SK-N-SH treated with all-trans-retinoic acid at 6 μM for 48 hours (cell line): ENCODE results near the gene MED27.

Source experiments
- ATAC-seq: fragments of 200-7000 bp; cut with Tn5 transposase; 3 replicates; pipeline ENCODE4 v1.9.1; 2020; ENCODE audit warnings: mild to moderate bottlenecking, moderate library complexity
- ARNTL ChIP-seq: fragments of 450-650 bp; formaldehyde crosslinking; IDR thresholded peaks from 2 replicates; pipeline ENCODE4 v1.5.0; 2020; ENCODE audit warnings: low read depth, mild to moderate bottlenecking, moderate library complexity, borderline replicate concordance
- BACH2 ChIP-seq: fragments of 250-450 bp; sonication (Bioruptor Pico); IDR thresholded peaks from 2 replicates; pipeline ENCODE4 v1.9.0; 2021; ENCODE audit warnings: mild to moderate bottlenecking, borderline replicate concordance
- CREB5 ChIP-seq: fragments of 250-450 bp; sonication (Bioruptor Pico); IDR thresholded peaks from 2 replicates; pipeline ENCODE4 v1.5.1; 2020; ENCODE audit warnings: low read depth, mild to moderate bottlenecking, moderate library complexity
- CSDC2 ChIP-seq: fragments of 250-450 bp; sonication (Bioruptor Pico); IDR thresholded peaks from 2 replicates; pipeline ENCODE4 v1.5.0; 2020; ENCODE audit warnings: mild to moderate bottlenecking, moderate library complexity
- ESRRG ChIP-seq: fragments of 250-450 bp; sonication (Bioruptor Pico); IDR thresholded peaks from 2 replicates; pipeline ENCODE4 v1.6.1; 2021; ENCODE audit warnings: mild to moderate bottlenecking
- GLIS3 ChIP-seq: fragments of 250-450 bp; sonication (Bioruptor Pico); IDR thresholded peaks from 2 replicates; pipeline ENCODE4 v1.5.0; 2020; ENCODE audit warnings: mild to moderate bottlenecking, moderate library complexity
- ISL1 ChIP-seq: fragments of 250-450 bp; sonication (Bioruptor Pico); IDR thresholded peaks from 2 replicates; pipeline ENCODE4 v2.1.2; 2022; ENCODE audit warnings: mild to moderate bottlenecking, moderate library complexity
- OSR1 ChIP-seq: fragments of 250-450 bp; sonication (Bioruptor Pico); IDR thresholded peaks from 2 replicates; pipeline ENCODE4 v1.8.0; 2022; ENCODE audit warnings: moderate library complexity, mild to moderate bottlenecking, inconsistent platforms
- PATZ1 ChIP-seq: fragments of 250-450 bp; sonication (Bioruptor Pico); IDR thresholded peaks from 2 replicates; pipeline ENCODE4 v1.8.0; 2020; ENCODE audit warnings: mild to moderate bottlenecking, moderate library complexity, borderline replicate concordance
- PPARA ChIP-seq: fragments of 250-450 bp; sonication (Bioruptor Pico); IDR thresholded peaks from 2 replicates; pipeline ENCODE4 v1.5.0; 2020; ENCODE audit warnings: mild to moderate bottlenecking, borderline replicate concordance
- RARB ChIP-seq: fragments of 250-450 bp; sonication (Bioruptor Pico); IDR thresholded peaks from 2 replicates; pipeline ENCODE4 v1.8.0; 2021; ENCODE audit warnings: mild to moderate bottlenecking, moderate library complexity
- SNAI2 ChIP-seq: fragments of 250-450 bp; sonication (Bioruptor Pico); IDR thresholded peaks from 2 replicates; pipeline ENCODE4 v1.5.0; 2020; ENCODE audit warnings: mild to moderate bottlenecking, moderate library complexity
- TCF4 ChIP-seq: fragments of 250-450 bp; sonication (Bioruptor Pico); IDR thresholded peaks from 2 replicates; pipeline ENCODE4 v1.8.0; 2021; ENCODE audit warnings: mild to moderate bottlenecking, moderate library complexity, borderline replicate concordance
- TOX ChIP-seq: fragments of 250-450 bp; sonication (Bioruptor Pico); IDR thresholded peaks from 2 replicates; pipeline ENCODE4 v1.8.0; 2021; ENCODE audit warnings: mild to moderate bottlenecking, moderate library complexity, borderline replicate concordance
- ZC3H10 ChIP-seq: fragments of 250-450 bp; sonication (Bioruptor Pico); IDR thresholded peaks from 2 replicates; pipeline ENCODE4 v1.5.1; 2021; ENCODE audit warnings: mild to moderate bottlenecking, moderate library complexity
- ZFP3 ChIP-seq: fragments of 250-450 bp; sonication (Bioruptor Pico); IDR thresholded peaks from 2 replicates; pipeline ENCODE4 v1.5.0; 2020; ENCODE audit warnings: mild to moderate bottlenecking, moderate library complexity
- ZFP30 ChIP-seq: fragments of 450-650 bp; formaldehyde crosslinking; IDR thresholded peaks from 2 replicates; pipeline ENCODE4 v1.5.0; 2022; ENCODE audit warnings: mild to moderate bottlenecking, moderate library complexity
- ZNF565 ChIP-seq: fragments of 450-650 bp; formaldehyde crosslinking; conservative IDR thresholded peaks from 2 replicates; pipeline ENCODE4 v1.5.0; 2020; ENCODE audit warnings: low read depth, mild to moderate bottlenecking, moderate library complexity
- ZNF70 ChIP-seq: fragments of 450-650 bp; formaldehyde crosslinking; IDR thresholded peaks from 2 replicates; pipeline ENCODE4 v1.5.0; 2020; ENCODE audit warnings: mild to moderate bottlenecking, moderate library complexity
- ZNF8 ChIP-seq: fragments of 450-650 bp; formaldehyde crosslinking; IDR thresholded peaks from 2 replicates; pipeline ENCODE4 v1.5.0; 2020; ENCODE audit warnings: mild to moderate bottlenecking, moderate library complexity
- TF ChIP-seq, protein P1 (sequence below): fragments of 250-450 bp; sonication (Bioruptor Pico); IDR thresholded peaks from 2 replicates; pipeline ENCODE4 v1.5.1; 2021; ENCODE audit warnings: mild to moderate bottlenecking, moderate library complexity
- TF ChIP-seq, protein P2 (sequence below): fragments of 250-450 bp; sonication (Bioruptor Pico); IDR thresholded peaks from 2 replicates; pipeline ENCODE4 v1.8.0; 2021; ENCODE audit warnings: low read depth, mild to moderate bottlenecking, moderate library complexity, borderline replicate concordance
- TF ChIP-seq, protein P3 (sequence below): fragments of 250-450 bp; sonication (Bioruptor Pico); IDR thresholded peaks from 2 replicates; pipeline ENCODE4 v1.5.0; 2020; ENCODE audit warnings: mild to moderate bottlenecking, moderate library complexity

Gene MED27

GRCh38 chr9:131951155-131951554, 128.5 kb downstream of the MED27 start:
- no peak for ATAC-seq
- TF ChIP-seq ISL1 (CRISPR knock-in tag) (no peak), SNAI2 (CRISPR knock-in tag) (no peak), BACH2 (CRISPR knock-in tag) (no peak), ZNF565 (CRISPR knock-in tag) (no peak), ESRRG (CRISPR knock-in tag) (no peak), ZC3H10 (CRISPR knock-in tag) (no peak), OSR1 (CRISPR knock-in tag) (no peak), ZFP3 (CRISPR knock-in tag) (no peak), GLIS3 (CRISPR knock-in tag) (no peak), PPARA (CRISPR knock-in tag) (no peak), TCF4 (CRISPR knock-in tag) (no peak), CREB5 (CRISPR knock-in tag) (no peak), ARNTL (no peak), TOX (CRISPR knock-in tag) (no peak)
- TF ChIP-seq, protein P1, sequence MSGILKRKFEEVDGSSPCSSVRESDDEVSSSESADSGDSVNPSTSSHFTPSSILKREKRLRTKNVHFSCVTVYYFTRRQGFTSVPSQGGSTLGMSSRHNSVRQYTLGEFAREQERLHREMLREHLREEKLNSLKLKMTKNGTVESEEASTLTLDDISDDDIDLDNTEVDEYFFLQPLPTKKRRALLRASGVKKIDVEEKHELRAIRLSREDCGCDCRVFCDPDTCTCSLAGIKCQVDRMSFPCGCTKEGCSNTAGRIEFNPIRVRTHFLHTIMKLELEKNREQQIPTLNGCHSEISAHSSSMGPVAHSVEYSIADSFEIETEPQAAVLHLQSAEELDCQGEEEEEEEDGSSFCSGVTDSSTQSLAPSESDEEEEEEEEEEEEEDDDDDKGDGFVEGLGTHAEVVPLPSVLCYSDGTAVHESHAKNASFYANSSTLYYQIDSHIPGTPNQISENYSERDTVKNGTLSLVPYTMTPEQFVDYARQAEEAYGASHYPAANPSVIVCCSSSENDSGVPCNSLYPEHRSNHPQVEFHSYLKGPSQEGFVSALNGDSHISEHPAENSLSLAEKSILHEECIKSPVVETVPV (CRISPR knock-in tag), result no peak

DNA sequence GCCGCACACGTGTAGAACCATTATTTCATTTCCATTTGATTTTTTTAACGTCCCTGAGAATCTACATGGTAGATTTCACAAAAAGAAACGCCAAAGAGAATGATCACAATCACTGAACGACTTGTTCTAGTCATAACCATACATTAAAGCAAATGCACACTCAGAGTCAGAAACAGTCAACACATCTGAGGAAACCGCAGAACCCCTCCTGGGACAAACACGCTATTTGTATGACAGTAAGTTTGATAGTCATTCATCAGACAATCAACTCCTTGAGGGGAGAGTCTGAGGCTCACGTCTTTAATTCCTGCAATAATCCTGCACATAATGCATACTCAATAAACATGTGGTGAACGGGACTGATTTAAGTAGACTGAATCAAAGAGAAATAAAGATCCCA, 129.2 kb downstream of the MED27 start:
- TF ChIP-seq RARB (no peak), ZNF70 (CRISPR knock-in tag) (no peak), CSDC2 (CRISPR knock-in tag) (no peak), ZFP30 (no peak), ZFP3 (CRISPR knock-in tag) (no peak), ISL1 (CRISPR knock-in tag) (no peak), TCF4 (CRISPR knock-in tag) (no peak), ARNTL (no peak), SNAI2 (CRISPR knock-in tag) (no peak), ZC3H10 (CRISPR knock-in tag) (no peak), PPARA (CRISPR knock-in tag) (no peak), ZNF565 (CRISPR knock-in tag) (no peak), BACH2 (CRISPR knock-in tag) (no peak), PATZ1 (CRISPR knock-in tag) (no peak), ZNF8 (CRISPR knock-in tag) (no peak), GLIS3 (CRISPR knock-in tag) (no peak), TOX (CRISPR knock-in tag) (no peak)
- TF ChIP-seq, protein P2, sequence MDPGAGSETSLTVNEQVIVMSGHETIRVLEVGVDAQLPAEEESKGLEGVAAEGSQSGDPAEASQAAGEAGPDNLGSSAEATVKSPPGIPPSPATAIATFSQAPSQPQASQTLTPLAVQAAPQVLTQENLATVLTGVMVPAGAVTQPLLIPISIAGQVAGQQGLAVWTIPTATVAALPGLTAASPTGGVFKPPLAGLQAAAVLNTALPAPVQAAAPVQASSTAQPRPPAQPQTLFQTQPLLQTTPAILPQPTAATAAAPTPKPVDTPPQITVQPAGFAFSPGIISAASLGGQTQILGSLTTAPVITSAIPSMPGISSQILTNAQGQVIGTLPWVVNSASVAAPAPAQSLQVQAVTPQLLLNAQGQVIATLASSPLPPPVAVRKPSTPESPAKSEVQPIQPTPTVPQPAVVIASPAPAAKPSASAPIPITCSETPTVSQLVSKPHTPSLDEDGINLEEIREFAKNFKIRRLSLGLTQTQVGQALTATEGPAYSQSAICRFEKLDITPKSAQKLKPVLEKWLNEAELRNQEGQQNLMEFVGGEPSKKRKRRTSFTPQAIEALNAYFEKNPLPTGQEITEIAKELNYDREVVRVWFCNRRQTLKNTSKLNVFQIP (CRISPR knock-in tag), result no peak
- no peak for ATAC-seq

GRCh38 chr9:131946180-131946579, 133.5 kb downstream of the MED27 start:
- TF ChIP-seq SNAI2 (CRISPR knock-in tag) (no peak), TCF4 (CRISPR knock-in tag) (no peak), ESRRG (CRISPR knock-in tag) (no peak), OSR1 (CRISPR knock-in tag) (no peak), ARNTL (no peak), BACH2 (CRISPR knock-in tag) (no peak)
- TF ChIP-seq, protein P3, sequence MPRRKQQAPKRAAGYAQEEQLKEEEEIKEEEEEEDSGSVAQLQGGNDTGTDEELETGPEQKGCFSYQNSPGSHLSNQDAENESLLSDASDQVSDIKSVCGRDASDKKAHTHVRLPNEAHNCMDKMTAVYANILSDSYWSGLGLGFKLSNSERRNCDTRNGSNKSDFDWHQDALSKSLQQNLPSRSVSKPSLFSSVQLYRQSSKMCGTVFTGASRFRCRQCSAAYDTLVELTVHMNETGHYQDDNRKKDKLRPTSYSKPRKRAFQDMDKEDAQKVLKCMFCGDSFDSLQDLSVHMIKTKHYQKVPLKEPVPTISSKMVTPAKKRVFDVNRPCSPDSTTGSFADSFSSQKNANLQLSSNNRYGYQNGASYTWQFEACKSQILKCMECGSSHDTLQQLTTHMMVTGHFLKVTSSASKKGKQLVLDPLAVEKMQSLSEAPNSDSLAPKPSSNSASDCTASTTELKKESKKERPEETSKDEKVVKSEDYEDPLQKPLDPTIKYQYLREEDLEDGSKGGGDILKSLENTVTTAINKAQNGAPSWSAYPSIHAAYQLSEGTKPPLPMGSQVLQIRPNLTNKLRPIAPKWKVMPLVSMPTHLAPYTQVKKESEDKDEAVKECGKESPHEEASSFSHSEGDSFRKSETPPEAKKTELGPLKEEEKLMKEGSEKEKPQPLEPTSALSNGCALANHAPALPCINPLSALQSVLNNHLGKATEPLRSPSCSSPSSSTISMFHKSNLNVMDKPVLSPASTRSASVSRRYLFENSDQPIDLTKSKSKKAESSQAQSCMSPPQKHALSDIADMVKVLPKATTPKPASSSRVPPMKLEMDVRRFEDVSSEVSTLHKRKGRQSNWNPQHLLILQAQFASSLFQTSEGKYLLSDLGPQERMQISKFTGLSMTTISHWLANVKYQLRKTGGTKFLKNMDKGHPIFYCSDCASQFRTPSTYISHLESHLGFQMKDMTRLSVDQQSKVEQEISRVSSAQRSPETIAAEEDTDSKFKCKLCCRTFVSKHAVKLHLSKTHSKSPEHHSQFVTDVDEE, result no peak
- no peak for ATAC-seq
